Pulmonary artery endothelial cell (primary cell): ENCODE data around the gene MUC16. TPM values are rescaled to one million over a fixed set of nuclear protein-coding genes. Genes with fewer than 3 reads are reported as not detected.

Experiments
- DNase-seq: peaks from one replicate; pipeline ENCODE4 v3.0.0-alpha.2; 2011; ENCODE audit warnings: low read depth, low spot score
- total RNA-seq: library from RNA; depleted of rRNA; stranded (reverse); fragments of >200 nt; gene quantifications from 2 replicates; pipeline ENCODE4 v1.2.3, GENCODE V29; 2014

Gene MUC16
- total RNA-seq, 1 donor from 2014 or later: under 0.01 TPM

- no peak for DNase-seq
Observed at GRCh38 chr19:9009431-9009830, 778 bp downstream of the MUC16 start.

- no peak for DNase-seq
Observed at GRCh38 chr19:9008667-9009066, 1.5 kb downstream of the MUC16 start.

- no peak for DNase-seq
Observed at GRCh38 chr19:9000933-9001332, 9.3 kb downstream of the MUC16 start.

- DNase-seq: no peak
Observed at GRCh38 chr19:8988204-8988603, 22.0 kb downstream of the MUC16 start.

- DNase-seq: no peak
Observed at GRCh38 chr19:8986296-8986695, 23.9 kb downstream of the MUC16 start.

- DNase-seq: no peak
Observed at GRCh38 chr19:8973501-8974091, 36.6 kb downstream of the MUC16 start.

- no peak for DNase-seq
Observed at GRCh38 chr19:8965887-8966286, 44.3 kb downstream of the MUC16 start.

Other genes with a start within 250 kb of the MUC16 start
- gene ZNF558, start 178.1 kb downstream of the MUC16 start, total RNA-seq: 3.8 and 9.2 TPM in 2 replicates
- gene MBD3L1, start 178.0 kb downstream of the MUC16 start, total RNA-seq: not detected in 2 replicates
- gene OR1M1, start 76.7 kb upstream of the MUC16 start, total RNA-seq: not detected in 2 replicates
- not detected in 2 replicates for gene OR7G2, start 97.1 kb upstream of the MUC16 start, total RNA-seq
- not detected in 2 replicates for gene OR7G1, start 105.4 kb upstream of the MUC16 start, total RNA-seq
- gene OR7G3, start 116.5 kb upstream of the MUC16 start, total RNA-seq: not detected in 2 replicates
- 13.9 and 17.2 TPM in 2 replicates for gene ZNF317, start 130.0 kb upstream of the MUC16 start, total RNA-seq
- not detected in 2 replicates for gene OR7D2, start 168.6 kb upstream of the MUC16 start, total RNA-seq
- gene OR7D4, start 209.2 kb upstream of the MUC16 start, total RNA-seq: not detected in 2 replicates
- gene OR7E24, start 240.5 kb upstream of the MUC16 start, total RNA-seq: not detected in 2 replicates